Endothelial cell (in vitro differentiated cells): ENCODE data around the gene TREH. TPM values are rescaled to one million over a fixed set of nuclear protein-coding genes. Genes with fewer than 3 reads are reported as not detected.

Experiments used
- DNase-seq: peaks from one replicate; pipeline ENCODE4 v3.0.0; 2021; ENCODE audit warnings: low spot score
- H3K27ac Mint-ChIP-seq: one replicate; pipeline ENCODE4 v1.8.0; 2021; ENCODE audit warnings: mixed read lengths, inconsistent platforms; ENCODE audit not compliant: unreplicated experiment
- H3K27me3 Mint-ChIP-seq: one replicate; pipeline ENCODE4 v1.8.0; 2021; ENCODE audit warnings: mild to moderate bottlenecking, moderate library complexity, mixed read lengths, inconsistent platforms; ENCODE audit not compliant: unreplicated experiment
- H3K36me3 Mint-ChIP-seq: one replicate; pipeline ENCODE4 v1.8.0; 2021; ENCODE audit warnings: mild to moderate bottlenecking, low read depth, mixed read lengths, inconsistent platforms; ENCODE audit not compliant: unreplicated experiment
- H3K4me1 Mint-ChIP-seq: one replicate; pipeline ENCODE4 v1.8.0; 2021; ENCODE audit warnings: mild to moderate bottlenecking, mixed read lengths, inconsistent platforms; ENCODE audit not compliant: unreplicated experiment
- H3K4me3 Mint-ChIP-seq: one replicate; pipeline ENCODE4 v1.8.0; 2021; ENCODE audit warnings: mild to moderate bottlenecking, mixed read lengths, inconsistent platforms; ENCODE audit not compliant: unreplicated experiment
- H3K9me3 Mint-ChIP-seq: one replicate; pipeline ENCODE4 v1.8.0; 2021; ENCODE audit warnings: mixed read lengths, inconsistent platforms; ENCODE audit not compliant: unreplicated experiment
- CTCF ChIP-seq: fragments of 200-600 bp; sonication (generic); IDR thresholded peaks from one replicate; pipeline ENCODE4 v1.5.0; 2021; ENCODE audit warnings: antibody characterized with exemption; ENCODE audit not compliant: unreplicated experiment
- total RNA-seq: library from RNA; stranded (reverse); fragmentation: NEBNext Ultra II Directional; extraction: Animal tissue kit (Norgen Biotek cat#: 25700); gene quantifications from one replicate; pipeline ENCODE4 v1.2.1, GENCODE V29; 2021; ENCODE audit not compliant: unreplicated experiment

Gene TREH
- total RNA-seq, 1 donor from 2014 or later: not detected

GRCh38 chr11:118628031-118628430 is 51.4 kb downstream of the TREH start:
- no peak for TF ChIP-seq CTCF
- DNase-seq: no peak
- Mint-ChIP-seq H3K27me3 (peaks cover 4% of the 10 kb centered on the region), H3K27ac (no peak overlapping the region), H3K9me3 (no peaks in the 10 kb centered on the region), H3K36me3 (peaks cover 19% of the 10 kb centered on the region), H3K4me1 (peaks cover 14% of the 10 kb centered on the region), H3K4me3 (no peak overlapping the region)

GRCh38 chr11:118627566-118627965 is 51.9 kb downstream of the TREH start:
- Mint-ChIP-seq H3K4me1 (peaks cover 12% of the 10 kb centered on the region), H3K4me3 (no peak overlapping the region), H3K27ac (no peak overlapping the region), H3K9me3 (no peaks in the 10 kb centered on the region), H3K27me3 (peaks cover 4% of the 10 kb centered on the region), H3K36me3 (peaks cover 15% of the 10 kb centered on the region)
- TF ChIP-seq CTCF: no peak
- DNase-seq: no peak

GRCh38 chr11:118625976-118626375 is 53.5 kb downstream of the TREH start:
- DNase-seq: no peak
- TF ChIP-seq CTCF: no peak
- no peak overlapping the region for H3K4me3 Mint-ChIP-seq
- H3K9me3 Mint-ChIP-seq: no peaks in the 10 kb centered on the region
- peaks cover 14% of the 10 kb centered on the region for H3K4me1 Mint-ChIP-seq
- H3K36me3 Mint-ChIP-seq: peaks cover 14% of the 10 kb centered on the region
- H3K27me3 Mint-ChIP-seq: peaks cover 10% of the 10 kb centered on the region
- no peak overlapping the region for H3K27ac Mint-ChIP-seq

- Mint-ChIP-seq H3K27ac (no peak overlapping the region), H3K4me1 (peaks cover 13% of the 10 kb centered on the region), H3K36me3 (peaks cover 7% of the 10 kb centered on the region), H3K4me3 (no peak overlapping the region), H3K27me3 (peaks cover 10% of the 10 kb centered on the region), H3K9me3 (no peaks in the 10 kb centered on the region)
- TF ChIP-seq CTCF: no peak
- DNase-seq: no peak
Observed at GRCh38 chr11:118625036-118625690, 54.3 kb downstream of the TREH start.

- peaks cover 15% of the 10 kb centered on the region for H3K27me3 Mint-ChIP-seq
Observed at GRCh38 chr11:118623269-118623655, 56.2 kb downstream of the TREH start.

More at GRCh38 chr11:118623269-118623655, 56.2 kb downstream of the TREH start:
- Mint-ChIP-seq H3K4me1 (peaks cover 26% of the 10 kb centered on the region), H3K36me3 (peaks cover 19% of the 10 kb centered on the region), H3K9me3 (no peaks in the 10 kb centered on the region), H3K27ac (no peak overlapping the region), H3K4me3 (no peak overlapping the region)
- no peak for DNase-seq
- no peak for TF ChIP-seq CTCF
